Measurements from ENCODE around the gene TRIM58. TPM values are rescaled to one million over a fixed set of nuclear protein-coding genes. Genes with fewer than 3 reads are reported as not detected.

The TRIM58 gene
- total and polyA plus RNA-seq, 2 donors (not counting 1 experiment from before 2014, with no cell fraction given): 0.50 to 3.5 TPM

DNA sequence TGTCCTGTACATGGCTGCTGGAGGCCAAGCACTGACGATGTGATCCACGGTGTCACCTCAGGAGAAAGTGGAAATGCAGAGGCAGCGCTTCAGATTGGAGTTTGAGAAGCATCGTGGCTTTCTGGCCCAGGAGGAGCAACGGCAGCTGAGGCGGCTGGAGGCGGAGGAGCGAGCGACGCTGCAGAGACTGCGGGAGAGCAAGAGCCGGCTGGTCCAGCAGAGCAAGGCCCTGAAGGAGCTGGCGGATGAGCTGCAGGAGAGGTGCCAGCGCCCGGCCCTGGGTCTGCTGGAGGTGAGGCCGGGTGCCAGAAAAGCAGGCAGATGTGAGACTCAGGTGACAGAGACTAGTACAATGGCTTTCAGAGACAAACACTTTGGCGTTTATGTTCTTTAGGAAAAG is 7.7 kb downstream of the TRIM58 start:
- Histone ChIP-seq H2AFZ (ENCODE audit: low read length) (no peak overlapping the region), H3K4me3 (replicated peaks in 1 of 4; ENCODE audit: control extremely low read depth in 1 of 4, insufficient read depth in 1 of 4, low read depth in 3 of 4, low read length in 4 of 4) (no peak overlapping the region), H4K20me1 (ENCODE audit: control insufficient read depth, extremely low read depth, insufficient read depth, low read length) (no peaks in the 10 kb centered on the region), H3K4me2 (ENCODE audit: extremely low read depth, insufficient read depth, low read length) (no peak overlapping the region), H3K27ac (ENCODE audit: insufficient read depth, low read length) (no peak overlapping the region), H3K4me1 (ENCODE audit: control insufficient read depth, extremely low read depth, insufficient read depth, low read length) (no peaks in the 10 kb centered on the region), H3K9ac (ENCODE audit: insufficient read depth, low read length) (no peak overlapping the region), H3K79me2 (ENCODE audit: control insufficient read depth, insufficient read depth, low read length) (no peaks in the 10 kb centered on the region), H3K27me3 (ENCODE audit: control insufficient read depth, insufficient read depth, low read length) (no peaks in the 10 kb centered on the region), H3K9me3 (ENCODE audit: control insufficient read depth, insufficient read depth, low read depth, low read length) (no peaks in the 10 kb centered on the region), H3K36me3 (ENCODE audit: control insufficient read depth, insufficient read depth, low read length) (no peaks in the 10 kb centered on the region)
- TF ChIP-seq EZH2 (IDR thresholded peaks at IDR 0.05; ENCODE audit: low read length, missing control alignments): no peak
- TF ChIP-seq, protein P1, sequence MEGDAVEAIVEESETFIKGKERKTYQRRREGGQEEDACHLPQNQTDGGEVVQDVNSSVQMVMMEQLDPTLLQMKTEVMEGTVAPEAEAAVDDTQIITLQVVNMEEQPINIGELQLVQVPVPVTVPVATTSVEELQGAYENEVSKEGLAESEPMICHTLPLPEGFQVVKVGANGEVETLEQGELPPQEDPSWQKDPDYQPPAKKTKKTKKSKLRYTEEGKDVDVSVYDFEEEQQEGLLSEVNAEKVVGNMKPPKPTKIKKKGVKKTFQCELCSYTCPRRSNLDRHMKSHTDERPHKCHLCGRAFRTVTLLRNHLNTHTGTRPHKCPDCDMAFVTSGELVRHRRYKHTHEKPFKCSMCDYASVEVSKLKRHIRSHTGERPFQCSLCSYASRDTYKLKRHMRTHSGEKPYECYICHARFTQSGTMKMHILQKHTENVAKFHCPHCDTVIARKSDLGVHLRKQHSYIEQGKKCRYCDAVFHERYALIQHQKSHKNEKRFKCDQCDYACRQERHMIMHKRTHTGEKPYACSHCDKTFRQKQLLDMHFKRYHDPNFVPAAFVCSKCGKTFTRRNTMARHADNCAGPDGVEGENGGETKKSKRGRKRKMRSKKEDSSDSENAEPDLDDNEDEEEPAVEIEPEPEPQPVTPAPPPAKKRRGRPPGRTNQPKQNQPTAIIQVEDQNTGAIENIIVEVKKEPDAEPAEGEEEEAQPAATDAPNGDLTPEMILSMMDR (conservative IDR thresholded peaks at IDR 0.05 in 1 of 2, IDR thresholded peaks at IDR 0.05 in 1 of 2; ENCODE audit: low read depth in 1 of 2, low read length in 2 of 2): no peak
- DNase-seq (ENCODE audit: low read depth in 2 of 2): no peak

DNA sequence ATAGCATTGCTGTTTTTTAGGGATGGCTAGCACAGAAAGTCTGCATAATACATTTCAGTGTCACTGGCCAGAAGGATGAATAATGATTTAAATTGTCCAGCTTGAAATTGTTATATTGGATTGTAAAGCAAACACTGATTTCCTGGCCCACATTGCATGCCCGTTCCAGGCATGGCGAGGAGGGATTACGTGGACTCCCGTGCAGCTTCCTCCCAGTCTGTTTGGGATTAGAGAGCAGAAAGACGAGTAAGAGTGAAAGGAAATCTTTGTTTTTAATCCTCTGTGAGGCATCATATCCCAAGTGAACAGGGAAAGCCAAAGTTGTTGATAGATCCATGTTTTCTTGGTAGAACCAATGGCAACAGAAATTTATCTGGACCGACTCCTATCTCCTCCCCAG is 8.4 kb downstream of the TRIM58 start:
- no peaks in the 10 kb centered on the region for H3K36me3 ChIP-seq (ENCODE audit: control insufficient read depth, insufficient read depth, low read length)
- H4K20me1 ChIP-seq (ENCODE audit: control insufficient read depth, extremely low read depth, insufficient read depth, low read length): no peaks in the 10 kb centered on the region
- TF ChIP-seq EZH2 (IDR thresholded peaks at IDR 0.05; ENCODE audit: low read length, missing control alignments): no peak
- TF ChIP-seq, protein P1 (conservative IDR thresholded peaks at IDR 0.05 in 1 of 2, IDR thresholded peaks at IDR 0.05 in 1 of 2; ENCODE audit: low read depth in 1 of 2, low read length in 2 of 2): no peak

DNA sequence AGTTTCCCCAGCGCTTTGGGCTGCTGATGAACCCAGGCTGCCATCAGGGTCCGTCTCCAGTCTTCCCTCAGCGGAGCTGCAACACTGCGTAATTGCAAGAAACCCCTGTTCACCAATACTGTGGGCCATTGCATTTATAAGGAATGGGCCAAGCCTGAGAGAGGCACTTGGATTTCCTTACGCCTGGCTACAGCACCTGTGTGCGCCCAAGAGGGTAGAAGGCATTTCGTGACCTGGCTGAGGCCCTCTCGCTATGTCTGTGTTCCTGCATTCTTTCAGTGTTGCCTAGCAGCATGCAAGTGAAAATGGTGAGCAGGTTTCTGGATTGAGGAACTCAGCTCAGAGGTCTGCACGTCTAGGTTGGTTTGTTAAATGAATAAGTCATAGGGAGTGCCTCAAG is 26.4 kb downstream of the TRIM58 start:
- Histone ChIP-seq H2AFZ (ENCODE audit: low read length) (no peak overlapping the region), H3K9me3 (ENCODE audit: control insufficient read depth, insufficient read depth, low read depth, low read length) (no peaks in the 10 kb centered on the region), H3K27me3 (ENCODE audit: control insufficient read depth, insufficient read depth, low read length) (no peaks in the 10 kb centered on the region), H3K4me1 (ENCODE audit: control insufficient read depth, extremely low read depth, insufficient read depth, low read length) (no peaks in the 10 kb centered on the region), H3K9ac (ENCODE audit: insufficient read depth, low read length) (no peak overlapping the region), H3K4me3 (replicated peaks in 1 of 4; ENCODE audit: control extremely low read depth in 1 of 4, insufficient read depth in 1 of 4, low read depth in 3 of 4, low read length in 4 of 4) (no peak overlapping the region), H3K4me2 (ENCODE audit: extremely low read depth, insufficient read depth, low read length) (no peak overlapping the region), H4K20me1 (ENCODE audit: control insufficient read depth, extremely low read depth, insufficient read depth, low read length) (no peaks in the 10 kb centered on the region), H3K79me2 (ENCODE audit: control insufficient read depth, insufficient read depth, low read length) (no peaks in the 10 kb centered on the region), H3K27ac (ENCODE audit: insufficient read depth, low read length) (no peak overlapping the region), H3K36me3 (ENCODE audit: control insufficient read depth, insufficient read depth, low read length) (no peaks in the 10 kb centered on the region)
- no peak for DNase-seq (ENCODE audit: low read depth in 2 of 2)
- TF ChIP-seq, protein P1 (conservative IDR thresholded peaks at IDR 0.05 in 1 of 2, IDR thresholded peaks at IDR 0.05 in 1 of 2; ENCODE audit: low read depth in 1 of 2, low read length in 2 of 2): no peak
- TF ChIP-seq EZH2 (IDR thresholded peaks at IDR 0.05; ENCODE audit: low read length, missing control alignments): no peak

More for the DNA sequence above, 8.4 kb downstream of the TRIM58 start:
- DNase-seq (ENCODE audit: low read depth in 2 of 2): no peak
- Histone ChIP-seq H3K9me3 (ENCODE audit: control insufficient read depth, insufficient read depth, low read depth, low read length) (no peaks in the 10 kb centered on the region), H3K9ac (ENCODE audit: insufficient read depth, low read length) (no peak overlapping the region), H3K4me2 (ENCODE audit: extremely low read depth, insufficient read depth, low read length) (no peak overlapping the region), H3K4me3 (replicated peaks in 1 of 4; ENCODE audit: control extremely low read depth in 1 of 4, insufficient read depth in 1 of 4, low read depth in 3 of 4, low read length in 4 of 4) (no peak overlapping the region), H3K4me1 (ENCODE audit: control insufficient read depth, extremely low read depth, insufficient read depth, low read length) (no peaks in the 10 kb centered on the region), H3K27me3 (ENCODE audit: control insufficient read depth, insufficient read depth, low read length) (no peaks in the 10 kb centered on the region), H2AFZ (ENCODE audit: low read length) (no peak overlapping the region), H3K79me2 (ENCODE audit: control insufficient read depth, insufficient read depth, low read length) (no peaks in the 10 kb centered on the region), H3K27ac (ENCODE audit: insufficient read depth, low read length) (no peak overlapping the region)
